Breast epithelium (tissue), 3 donors: ENCODE results near the gene USP3.

ENCODE experiments used
- CTCF ChIP-seq, 3 donors: fragments of 450-650 bp; IDR thresholded peaks; one replicate each; pipeline ENCODE4 v1.5.1; 2016 to 2017; ENCODE audit warnings: antibody characterized with exemption in 3 of 3, mild to moderate bottlenecking in 3 of 3, moderate library complexity in 3 of 3
- POLR2A ChIP-seq: fragments of 450-650 bp; IDR thresholded peaks from one replicate; pipeline ENCODE4 v1.6.1; 2016; ENCODE audit warnings: antibody characterized with exemption, mild to moderate bottlenecking, moderate library complexity

- TF ChIP-seq POLR2A (no peak), CTCF (IDR thresholded peaks at IDR 0.05) (no peak)
Observed at GRCh38 chr15:63586790-63587189, 82.4 kb downstream of the USP3 start.
